Endothelial cell (in vitro differentiated cells): ENCODE data around the gene TRIM10. TPM values are rescaled to one million over a fixed set of nuclear protein-coding genes. Genes with fewer than 3 reads are reported as not detected.

ENCODE experiments used
- DNase-seq: peaks from one replicate; pipeline ENCODE4 v3.0.0; 2021; ENCODE audit warnings: low spot score
- H3K27ac Mint-ChIP-seq: one replicate; pipeline ENCODE4 v1.8.0; 2021; ENCODE audit warnings: mixed read lengths, inconsistent platforms; ENCODE audit not compliant: unreplicated experiment
- H3K27me3 Mint-ChIP-seq: one replicate; pipeline ENCODE4 v1.8.0; 2021; ENCODE audit warnings: mild to moderate bottlenecking, moderate library complexity, mixed read lengths, inconsistent platforms; ENCODE audit not compliant: unreplicated experiment
- H3K36me3 Mint-ChIP-seq: one replicate; pipeline ENCODE4 v1.8.0; 2021; ENCODE audit warnings: mild to moderate bottlenecking, low read depth, mixed read lengths, inconsistent platforms; ENCODE audit not compliant: unreplicated experiment
- H3K4me1 Mint-ChIP-seq: one replicate; pipeline ENCODE4 v1.8.0; 2021; ENCODE audit warnings: mild to moderate bottlenecking, mixed read lengths, inconsistent platforms; ENCODE audit not compliant: unreplicated experiment
- H3K4me3 Mint-ChIP-seq: one replicate; pipeline ENCODE4 v1.8.0; 2021; ENCODE audit warnings: mild to moderate bottlenecking, mixed read lengths, inconsistent platforms; ENCODE audit not compliant: unreplicated experiment
- H3K9me3 Mint-ChIP-seq: one replicate; pipeline ENCODE4 v1.8.0; 2021; ENCODE audit warnings: mixed read lengths, inconsistent platforms; ENCODE audit not compliant: unreplicated experiment
- total RNA-seq: library from RNA; stranded (reverse); fragmentation: NEBNext Ultra II Directional; extraction: Animal tissue kit (Norgen Biotek cat#: 25700); gene quantifications from one replicate; pipeline ENCODE4 v1.2.1, GENCODE V29; 2021; ENCODE audit not compliant: unreplicated experiment
- TF ChIP-seq, protein P1 (sequence below): fragments of 200-600 bp; sonication (generic); IDR thresholded peaks from one replicate; pipeline ENCODE4 v1.5.0; 2021; ENCODE audit warnings: antibody characterized with exemption; ENCODE audit not compliant: unreplicated experiment

Gene TRIM10
- total RNA-seq, 1 donor from 2014 or later = not detected

DNA sequence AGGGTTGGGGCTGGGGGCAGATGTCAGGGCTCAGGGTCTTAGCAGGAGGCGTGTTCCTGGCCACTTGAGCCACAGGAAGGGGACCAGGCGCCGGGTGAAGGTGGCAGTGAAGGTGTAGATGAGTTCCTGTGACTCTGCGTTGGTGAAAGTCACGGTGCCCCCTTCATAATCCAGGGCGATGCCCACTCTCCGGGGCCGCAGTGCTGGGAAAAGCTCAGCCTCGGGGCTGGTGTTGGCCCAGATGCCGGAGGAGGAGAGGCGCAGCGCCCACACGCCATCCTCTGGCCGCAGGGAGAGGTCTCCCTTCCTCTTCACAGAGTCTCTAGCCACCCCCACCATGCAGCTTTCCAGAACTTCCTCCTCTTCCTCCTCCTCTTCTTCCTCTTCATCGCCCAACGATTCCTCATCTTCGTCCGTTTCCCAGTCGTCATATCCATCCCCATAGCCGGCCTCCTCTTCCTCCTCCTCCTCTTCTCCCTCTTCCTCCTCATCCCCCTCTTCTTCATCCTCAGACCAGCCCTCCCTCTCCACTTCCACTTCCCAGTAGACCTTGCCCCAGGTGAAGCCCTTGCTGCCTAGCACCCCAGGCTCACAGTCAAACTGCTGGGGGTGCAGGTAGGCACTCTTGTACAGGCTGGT, 25.0 kb upstream of the TRIM10 start:
- Mint-ChIP-seq H3K9me3 (no peaks in the 10 kb centered on the region), H3K36me3 (peaks cover 41% of the 10 kb centered on the region), H3K4me3 (no peak overlapping the region), H3K4me1 (no peaks in the 10 kb centered on the region), H3K27ac (no peak overlapping the region), H3K27me3 (peaks cover 4% of the 10 kb centered on the region)
- TF ChIP-seq, protein P1, sequence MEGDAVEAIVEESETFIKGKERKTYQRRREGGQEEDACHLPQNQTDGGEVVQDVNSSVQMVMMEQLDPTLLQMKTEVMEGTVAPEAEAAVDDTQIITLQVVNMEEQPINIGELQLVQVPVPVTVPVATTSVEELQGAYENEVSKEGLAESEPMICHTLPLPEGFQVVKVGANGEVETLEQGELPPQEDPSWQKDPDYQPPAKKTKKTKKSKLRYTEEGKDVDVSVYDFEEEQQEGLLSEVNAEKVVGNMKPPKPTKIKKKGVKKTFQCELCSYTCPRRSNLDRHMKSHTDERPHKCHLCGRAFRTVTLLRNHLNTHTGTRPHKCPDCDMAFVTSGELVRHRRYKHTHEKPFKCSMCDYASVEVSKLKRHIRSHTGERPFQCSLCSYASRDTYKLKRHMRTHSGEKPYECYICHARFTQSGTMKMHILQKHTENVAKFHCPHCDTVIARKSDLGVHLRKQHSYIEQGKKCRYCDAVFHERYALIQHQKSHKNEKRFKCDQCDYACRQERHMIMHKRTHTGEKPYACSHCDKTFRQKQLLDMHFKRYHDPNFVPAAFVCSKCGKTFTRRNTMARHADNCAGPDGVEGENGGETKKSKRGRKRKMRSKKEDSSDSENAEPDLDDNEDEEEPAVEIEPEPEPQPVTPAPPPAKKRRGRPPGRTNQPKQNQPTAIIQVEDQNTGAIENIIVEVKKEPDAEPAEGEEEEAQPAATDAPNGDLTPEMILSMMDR = no peak
- no peak for DNase-seq

DNA sequence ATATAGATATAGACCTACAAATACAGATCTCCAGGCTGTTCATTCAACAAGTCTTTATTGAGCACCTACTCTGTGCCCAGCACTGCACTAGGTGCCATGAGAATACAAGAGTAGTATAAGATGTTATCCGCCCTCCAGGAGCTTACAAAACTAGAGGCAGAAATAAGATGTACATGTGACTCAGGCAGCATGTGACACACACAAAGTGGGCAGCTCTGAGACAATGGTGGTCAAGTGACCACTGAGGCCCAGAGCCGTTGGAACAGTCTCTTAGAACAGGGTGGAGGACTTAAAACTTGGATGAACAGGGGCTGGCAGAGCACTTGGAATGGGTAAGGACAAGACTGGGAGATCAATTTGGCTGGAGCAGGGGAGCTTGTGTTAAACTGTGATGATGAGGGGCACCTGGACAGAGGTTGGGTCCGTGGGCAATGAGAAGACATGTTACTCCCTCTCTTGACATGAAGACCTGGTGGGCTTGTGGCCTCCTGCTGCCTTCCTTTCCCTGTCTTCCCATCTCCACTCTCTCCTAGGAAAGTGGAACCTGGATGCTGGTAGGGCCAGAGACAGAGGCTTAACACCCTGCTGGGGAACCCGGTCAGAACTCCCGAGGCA, 23.5 kb upstream of the TRIM10 start:
- Mint-ChIP-seq H3K27me3 (peaks cover 4% of the 10 kb centered on the region), H3K9me3 (no peaks in the 10 kb centered on the region), H3K4me1 (no peaks in the 10 kb centered on the region), H3K27ac (no peak overlapping the region), H3K4me3 (no peak overlapping the region), H3K36me3 (peaks cover 28% of the 10 kb centered on the region)
- TF ChIP-seq, protein P1 = no peak
- no peak for DNase-seq

DNA sequence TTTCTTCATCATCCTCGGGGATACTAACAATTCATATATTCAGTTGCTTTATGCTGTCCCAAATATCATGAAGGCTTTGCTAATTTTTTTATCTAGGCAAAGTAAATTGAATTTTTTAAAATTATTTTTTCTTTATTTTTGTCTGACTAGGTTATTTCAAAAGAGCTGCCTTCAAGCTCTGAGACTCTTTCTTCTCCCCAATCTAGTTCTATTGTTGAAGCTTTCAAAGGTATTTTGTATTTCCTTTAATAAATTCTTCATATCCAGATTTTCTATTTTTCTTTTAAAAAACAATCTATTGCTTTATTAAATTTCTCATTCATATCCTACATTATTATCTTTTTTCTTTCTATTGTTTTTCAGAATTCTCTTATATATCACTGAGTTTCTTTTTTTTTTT, 19.1 kb upstream of the TRIM10 start:
- TF ChIP-seq, protein P1 = no peak
- Mint-ChIP-seq H3K9me3 (no peaks in the 10 kb centered on the region), H3K4me1 (no peaks in the 10 kb centered on the region), H3K27me3 (peaks cover 2% of the 10 kb centered on the region), H3K27ac (no peak overlapping the region), H3K4me3 (no peak overlapping the region), H3K36me3 (peaks cover 6% of the 10 kb centered on the region)
- no peak for DNase-seq

DNA sequence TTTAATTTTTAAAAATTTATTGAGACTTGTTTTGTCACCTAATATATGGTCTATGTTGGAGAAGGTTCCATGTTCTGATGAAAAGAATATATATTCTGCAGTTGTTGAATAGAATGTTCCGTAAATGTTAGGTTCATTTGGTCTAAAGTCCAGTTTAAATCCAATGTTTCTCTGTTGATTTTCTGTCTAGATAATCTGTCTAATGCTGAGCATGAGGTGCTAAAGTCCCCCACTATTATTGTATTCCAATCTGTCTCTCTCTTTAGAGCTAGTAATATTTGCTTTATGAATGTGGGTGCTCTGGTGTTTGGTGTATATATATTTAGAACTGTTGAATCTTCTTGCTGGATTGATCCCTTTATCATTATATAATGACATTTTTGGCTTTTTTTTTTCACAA, 17.8 kb upstream of the TRIM10 start:
- H3K27ac Mint-ChIP-seq = no peak overlapping the region

DNA sequence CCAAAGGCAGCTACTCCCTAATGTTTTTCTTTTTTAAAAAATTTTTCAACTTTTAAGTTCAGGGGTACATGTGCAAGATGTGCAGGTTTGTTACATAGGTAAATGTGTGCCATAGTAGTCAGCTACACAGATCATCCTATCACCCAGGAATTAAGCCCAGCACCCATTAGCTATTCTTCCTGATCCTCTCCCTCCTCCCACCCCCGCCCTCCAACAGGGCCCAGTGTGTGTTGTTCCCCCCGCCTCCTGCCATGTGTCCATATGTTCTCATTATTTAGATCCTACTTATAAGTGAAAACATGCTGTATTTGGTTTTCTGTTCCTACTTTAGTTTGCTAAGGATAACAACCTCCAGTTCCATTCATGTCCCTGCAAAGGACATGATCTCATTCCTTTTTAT, 14.8 kb upstream of the TRIM10 start:
- Mint-ChIP-seq H3K27me3 (peaks cover 7% of the 10 kb centered on the region), H3K27ac (no peak overlapping the region), H3K4me3 (no peak overlapping the region), H3K9me3 (no peaks in the 10 kb centered on the region), H3K36me3 (no peaks in the 10 kb centered on the region), H3K4me1 (no peaks in the 10 kb centered on the region)
- no peak for DNase-seq
- TF ChIP-seq, protein P1 = no peak

More for the DNA sequence above, 17.8 kb upstream of the TRIM10 start:
- no peaks in the 10 kb centered on the region for H3K4me1 Mint-ChIP-seq
- peaks cover 2% of the 10 kb centered on the region for H3K27me3 Mint-ChIP-seq
- no peak for DNase-seq
- H3K36me3 Mint-ChIP-seq = no peaks in the 10 kb centered on the region
- TF ChIP-seq, protein P1 = no peak
- no peak overlapping the region for H3K4me3 Mint-ChIP-seq
- no peaks in the 10 kb centered on the region for H3K9me3 Mint-ChIP-seq
